K562 (cell line): ENCODE results near the gene MILR1. TPM values are rescaled to one million over a fixed set of nuclear protein-coding genes. Genes with fewer than 3 reads are reported as not detected.

Source experiments
- E2F1 ChIP-seq: sonication (generic); formaldehyde crosslinking; IDR thresholded peaks from 2 replicates; pipeline ENCODE4 v1.8.1; 2023; ENCODE audit warnings: mild to moderate bottlenecking, missing genetic modification reagents, moderate library complexity
- PHTF2 ChIP-seq: fragments of 250-450 bp; sonication (Bioruptor Pico); IDR thresholded peaks from 2 replicates; pipeline ENCODE4 v1.5.0; 2021; ENCODE audit warnings: mild to moderate bottlenecking
- RHOXF2B ChIP-seq: fragments of 250-450 bp; sonication (Bioruptor Pico); conservative IDR thresholded peaks from 2 replicates; pipeline ENCODE4 v1.5.1; 2021
- SMARCA5 ChIP-seq: fragments of 450-650 bp; IDR thresholded peaks from 2 replicates; pipeline ENCODE4 v1.6.1; 2016
- SRF ChIP-seq, 2 experiments: fragments of 250-450, 450-650 bp in 1 of 2; sonication (Bioruptor Pico) in 1 of 2; sonication (generic) in 1 of 2; formaldehyde crosslinking; IDR thresholded peaks; 2 replicates each; pipeline versions ENCODE4 v1.5.0 to v1.5.1; 2020 to 2022; ENCODE audit warnings: mild to moderate bottlenecking in 1 of 2, missing genetic modification reagents in 1 of 2
- TAF1 ChIP-seq: IDR thresholded peaks from 2 replicates; pipeline ENCODE4 v1.6.1; 2011; ENCODE audit warnings: mild to moderate bottlenecking, low read length, moderate library complexity; ENCODE audit not compliant: insufficient read depth, control insufficient read depth, severe bottlenecking; ENCODE audit errors: extremely low read depth
- TCF7L2 ChIP-seq: fragments of 150-350 bp; IDR thresholded peaks from 2 replicates; pipeline ENCODE4 v1.6.1; 2016; ENCODE audit warnings: low read depth, mild to moderate bottlenecking, low read length, moderate library complexity
- THAP7 ChIP-seq: fragments of 250-450 bp; sonication (Bioruptor Pico); IDR thresholded peaks from 2 replicates; pipeline ENCODE4 v1.5.0; 2021
- TOE1 ChIP-seq, 2 experiments: fragments of 450-650 bp in 1 of 2; sonication (generic) in 1 of 2; formaldehyde crosslinking in 1 of 2; IDR thresholded peaks; 2 replicates each; pipeline versions ENCODE4 v1.7.1 to v1.8.0; 2016 to 2022; ENCODE audit warnings: borderline replicate concordance in 2 of 2, mild to moderate bottlenecking in 2 of 2, antibody characterized with exemption in 1 of 2, inconsistent platforms in 1 of 2, low read depth in 1 of 2, missing genetic modification reagents in 1 of 2, moderate library complexity in 1 of 2
- USF1 ChIP-seq: sonication (generic); formaldehyde crosslinking; IDR thresholded peaks from 2 replicates; pipeline ENCODE4 v1.9.0; 2022; ENCODE audit warnings: mild to moderate bottlenecking, missing genetic modification reagents
- ZFP1 ChIP-seq: fragments of 450-650 bp; formaldehyde crosslinking; IDR thresholded peaks from 2 replicates; pipeline ENCODE4 v1.4.0; 2020; ENCODE audit warnings: mild to moderate bottlenecking, mixed read lengths
- ZNF282 ChIP-seq: sonication (generic); formaldehyde crosslinking; IDR thresholded peaks from 2 replicates; pipeline ENCODE4 v1.8.1; 2023; ENCODE audit warnings: missing genetic modification reagents
- ZNF444 ChIP-seq: fragments of 250-450 bp; sonication (Bioruptor Pico); IDR thresholded peaks from 2 replicates; pipeline ENCODE4 v1.4.0; 2020; ENCODE audit warnings: mild to moderate bottlenecking, moderate library complexity
- ZNF717 ChIP-seq: fragments of 250-450 bp; sonication (Bioruptor Pico); IDR thresholded peaks from 2 replicates; pipeline ENCODE4 v1.5.0; 2021
- ZNF75A ChIP-seq: fragments of 450-650 bp; formaldehyde crosslinking; IDR thresholded peaks from 2 replicates; pipeline ENCODE4 v1.4.0; 2020; ENCODE audit warnings: mild to moderate bottlenecking
- polyA plus RNA-seq, 8 experiments: library from polyadenylated mRNA; depleted of rRNA in 4 of 8; stranded (reverse) in 5 of 8; unstranded in 3 of 8; fragments of >200 nt; fragmentation: Nextera tagmentation in 2 of 8; fragmentation: Illumina TruSeq in 1 of 8; extraction: Ambion mirVana in 2 of 8; extraction: Trizol in 1 of 8; gene quantifications; 2 replicates each; pipeline versions ENCODE4 v1.2.1 to v1.2.3, GENCODE V29; 2011 to 2014; ENCODE audit warnings: inconsistent platforms in 1 of 8, missing spikeins in 1 of 8
- total RNA-seq, 7 experiments: library from RNA; depleted of rRNA in 6 of 7; stranded (reverse); fragments of >200 nt in 6 of 7; fragmentation: Illumina TruSeq in 2 of 7; extraction: Trizol in 2 of 7; gene quantifications; 2 replicates each; pipeline versions ENCODE4 v1.2.1 to v1.2.3, GENCODE V29; 2011 to 2021; ENCODE audit warnings: low replicate concordance in 1 of 7
- TF ChIP-seq, protein P1 (sequence below), 2 experiments: fragments of 450-650 bp; IDR thresholded peaks; 2 replicates each; pipeline ENCODE4 v1.6.1; 2016
- TF ChIP-seq, protein P2 (sequence below): fragments of 450-650 bp; formaldehyde crosslinking; IDR thresholded peaks from 2 replicates; pipeline ENCODE4 v1.4.0; 2022; ENCODE audit warnings: missing genetic modification characterization
- TF ChIP-seq, protein P3 (sequence below), 3 experiments: IDR thresholded peaks in 2 of 3; conservative IDR thresholded peaks in 1 of 3; 2 replicates each; pipeline ENCODE4 v1.5.1; 2011 to 2012; ENCODE audit warnings: low read length in 3 of 3, mild to moderate bottlenecking in 3 of 3, control low read depth in 2 of 3, improper control_type of control experiment in 1 of 3, inconsistent platforms in 1 of 3, low read depth in 1 of 3, mixed read lengths in 1 of 3, moderate library complexity in 1 of 3; ENCODE audit not compliant: insufficient read depth in 2 of 3

The MILR1 gene
- total and polyA plus RNA-seq, 9 of the 15 experiments (the other 6 are each of a cell fraction or from before 2014, with no cell fraction given) = 3.8 to 14.1 (median 7.1) TPM

DNA sequence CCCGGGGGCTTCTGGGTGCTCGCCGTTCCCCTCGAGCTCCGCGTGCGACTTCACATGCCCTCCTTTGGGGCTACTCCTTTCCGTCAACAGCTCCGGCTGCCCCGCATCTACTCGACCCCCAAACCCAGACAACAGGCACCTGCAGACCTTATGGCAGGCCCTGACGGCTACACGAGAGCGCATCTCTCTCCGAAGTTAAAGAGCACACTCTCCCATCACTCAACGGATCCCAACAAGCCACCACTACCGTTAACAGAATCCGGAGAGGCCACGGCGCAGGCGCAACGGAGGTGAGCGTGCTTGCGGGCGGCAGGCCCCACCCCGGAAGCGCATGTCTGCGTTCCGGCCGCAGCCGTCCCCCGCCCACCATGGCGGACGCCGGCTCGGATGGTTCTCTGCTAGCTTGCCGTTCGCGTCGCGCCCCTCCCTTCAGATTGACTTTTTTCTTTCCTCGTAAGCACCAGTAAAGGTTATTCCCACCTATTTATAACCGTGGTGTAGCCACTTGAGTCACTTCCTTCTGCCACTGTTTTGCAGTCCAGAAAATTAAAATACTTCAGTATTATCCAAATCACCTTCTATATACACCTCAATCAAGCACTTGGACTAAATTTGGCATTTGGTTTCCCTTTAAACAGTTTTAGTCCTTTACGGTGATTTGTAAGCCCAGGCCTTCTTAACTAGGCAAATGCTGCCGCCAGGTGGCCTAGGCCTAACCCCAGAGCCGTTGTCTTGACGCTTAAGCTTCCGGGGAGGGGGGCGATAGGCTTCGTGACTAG, 48.1 kb downstream of the MILR1 start, which contains the start of gene POLG2 (continued):
- TF ChIP-seq, protein P1, sequence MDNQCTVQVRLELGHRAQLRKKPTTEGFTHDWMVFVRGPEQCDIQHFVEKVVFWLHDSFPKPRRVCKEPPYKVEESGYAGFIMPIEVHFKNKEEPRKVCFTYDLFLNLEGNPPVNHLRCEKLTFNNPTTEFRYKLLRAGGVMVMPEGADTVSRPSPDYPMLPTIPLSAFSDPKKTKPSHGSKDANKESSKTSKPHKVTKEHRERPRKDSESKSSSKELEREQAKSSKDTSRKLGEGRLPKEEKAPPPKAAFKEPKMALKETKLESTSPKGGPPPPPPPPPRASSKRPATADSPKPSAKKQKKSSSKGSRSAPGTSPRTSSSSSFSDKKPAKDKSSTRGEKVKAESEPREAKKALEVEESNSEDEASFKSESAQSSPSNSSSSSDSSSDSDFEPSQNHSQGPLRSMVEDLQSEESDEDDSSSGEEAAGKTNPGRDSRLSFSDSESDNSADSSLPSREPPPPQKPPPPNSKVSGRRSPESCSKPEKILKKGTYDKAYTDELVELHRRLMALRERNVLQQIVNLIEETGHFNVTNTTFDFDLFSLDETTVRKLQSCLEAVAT (IDR thresholded peaks at IDR 0.05) = peak in 1 of 2 experiments; percentile 52; a peak in 1 of 4 replicates
- peak; percentile 80 for TF ChIP-seq TAF1
- 0 out of 2 replicates have a peak, but pooled peaks have one; percentile 21 for TF ChIP-seq THAP7 (CRISPR knock-in tag)
- TF ChIP-seq ZNF75A (CRISPR knock-in tag) = peak; percentile 56; the same call in 1 of the 2 replicates
- peak; percentile 27 to 55; a peak in 1 of 4 replicates for TF ChIP-seq SRF (CRISPR knock-in tag; IDR thresholded peaks at IDR 0.05)
- TF ChIP-seq RHOXF2B (CRISPR knock-in tag) = no peak; the same call in 1 of the 2 replicates
- TF ChIP-seq SMARCA5 = no peak
- TF ChIP-seq ZNF717 = no peak
- TF ChIP-seq, protein P2, sequence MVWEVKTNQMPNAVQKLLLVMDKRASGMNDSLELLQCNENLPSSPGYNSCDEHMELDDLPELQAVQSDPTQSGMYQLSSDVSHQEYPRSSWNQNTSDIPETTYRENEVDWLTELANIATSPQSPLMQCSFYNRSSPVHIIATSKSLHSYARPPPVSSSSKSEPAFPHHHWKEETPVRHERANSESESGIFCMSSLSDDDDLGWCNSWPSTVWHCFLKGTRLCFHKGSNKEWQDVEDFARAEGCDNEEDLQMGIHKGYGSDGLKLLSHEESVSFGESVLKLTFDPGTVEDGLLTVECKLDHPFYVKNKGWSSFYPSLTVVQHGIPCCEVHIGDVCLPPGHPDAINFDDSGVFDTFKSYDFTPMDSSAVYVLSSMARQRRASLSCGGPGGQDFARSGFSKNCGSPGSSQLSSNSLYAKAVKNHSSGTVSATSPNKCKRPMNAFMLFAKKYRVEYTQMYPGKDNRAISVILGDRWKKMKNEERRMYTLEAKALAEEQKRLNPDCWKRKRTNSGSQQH (CRISPR knock-in tag) = peak; percentile 84
- TF ChIP-seq ZNF282 (CRISPR knock-in tag) = no peak
- TF ChIP-seq TCF7L2 = no peak
- TF ChIP-seq TOE1 (IDR thresholded peaks at IDR 0.05; ENCODE audit: borderline replicate concordance) = peak; percentile 72; the same call in 1 of the 2 replicates
- no peak for TF ChIP-seq TOE1 (CRISPR knock-in tag; IDR thresholded peaks at IDR 0.05; ENCODE audit: borderline replicate concordance, low read depth)
- peak; percentile 40 for TF ChIP-seq USF1
- TF ChIP-seq ZNF444 = peak; percentile 52; the same call in 1 of the 2 replicates
- 0 out of 2 replicates have a peak, but pooled peaks have one; percentile 11 for TF ChIP-seq ZFP1 (CRISPR knock-in tag)
- peak; percentile 72 for TF ChIP-seq E2F1 (CRISPR knock-in tag)
- TF ChIP-seq PHTF2 (CRISPR knock-in tag) = peak; percentile 76; the same call in 1 of the 2 replicates
- TF ChIP-seq, protein P3, sequence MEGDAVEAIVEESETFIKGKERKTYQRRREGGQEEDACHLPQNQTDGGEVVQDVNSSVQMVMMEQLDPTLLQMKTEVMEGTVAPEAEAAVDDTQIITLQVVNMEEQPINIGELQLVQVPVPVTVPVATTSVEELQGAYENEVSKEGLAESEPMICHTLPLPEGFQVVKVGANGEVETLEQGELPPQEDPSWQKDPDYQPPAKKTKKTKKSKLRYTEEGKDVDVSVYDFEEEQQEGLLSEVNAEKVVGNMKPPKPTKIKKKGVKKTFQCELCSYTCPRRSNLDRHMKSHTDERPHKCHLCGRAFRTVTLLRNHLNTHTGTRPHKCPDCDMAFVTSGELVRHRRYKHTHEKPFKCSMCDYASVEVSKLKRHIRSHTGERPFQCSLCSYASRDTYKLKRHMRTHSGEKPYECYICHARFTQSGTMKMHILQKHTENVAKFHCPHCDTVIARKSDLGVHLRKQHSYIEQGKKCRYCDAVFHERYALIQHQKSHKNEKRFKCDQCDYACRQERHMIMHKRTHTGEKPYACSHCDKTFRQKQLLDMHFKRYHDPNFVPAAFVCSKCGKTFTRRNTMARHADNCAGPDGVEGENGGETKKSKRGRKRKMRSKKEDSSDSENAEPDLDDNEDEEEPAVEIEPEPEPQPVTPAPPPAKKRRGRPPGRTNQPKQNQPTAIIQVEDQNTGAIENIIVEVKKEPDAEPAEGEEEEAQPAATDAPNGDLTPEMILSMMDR (IDR thresholded peaks at IDR 0.05 in 2 of 3, conservative IDR thresholded peaks at IDR 0.05 in 1 of 3; ENCODE audit: insufficient read depth in 2 of 3, low read depth in 1 of 3, low read length in 3 of 3) = peak; percentile 66 to 84 (median 69)
